Stimulated activated CD4-positive, alpha-beta T cell treated with anti-CD3 and anti-CD28 coated beads, Interleukin-2, amount 100 ng/mL, for 24 hours (primary cell): ENCODE results near the gene GALNT4.

ENCODE experiments used
- DNase-seq, 2 donors: peaks; one replicate each; pipeline ENCODE4 v3.0.0-alpha.2; 2020

Gene GALNT4

GRCh38 chr12:89492883-89493282 lies 31.7 kb downstream of the GALNT4 start:
- DNase-seq = no peak

- DNase-seq = no peak
Observed at GRCh38 chr12:89490922-89491321, 33.7 kb downstream of the GALNT4 start.

DNA sequence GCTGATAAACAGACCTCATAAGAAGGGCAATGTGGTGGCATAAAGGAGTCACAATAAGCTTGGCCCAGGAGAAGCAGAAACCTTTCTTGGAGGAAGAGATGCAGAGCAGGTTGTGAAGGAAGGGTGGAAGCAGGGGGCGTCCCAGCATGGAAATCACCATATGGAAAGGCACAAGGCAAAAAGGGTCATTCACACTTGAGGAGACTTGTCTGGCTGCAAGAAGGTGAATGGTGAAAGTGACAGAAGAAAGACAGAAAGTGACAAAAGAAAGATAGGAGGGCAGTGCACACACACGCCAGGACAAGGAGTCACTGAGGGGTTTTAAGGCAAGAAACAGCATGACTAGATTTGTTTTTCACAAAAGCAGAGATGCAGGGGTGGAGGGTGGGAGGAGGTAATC lies 38.3 kb downstream of the GALNT4 start:
- DNase-seq = no peak

DNA sequence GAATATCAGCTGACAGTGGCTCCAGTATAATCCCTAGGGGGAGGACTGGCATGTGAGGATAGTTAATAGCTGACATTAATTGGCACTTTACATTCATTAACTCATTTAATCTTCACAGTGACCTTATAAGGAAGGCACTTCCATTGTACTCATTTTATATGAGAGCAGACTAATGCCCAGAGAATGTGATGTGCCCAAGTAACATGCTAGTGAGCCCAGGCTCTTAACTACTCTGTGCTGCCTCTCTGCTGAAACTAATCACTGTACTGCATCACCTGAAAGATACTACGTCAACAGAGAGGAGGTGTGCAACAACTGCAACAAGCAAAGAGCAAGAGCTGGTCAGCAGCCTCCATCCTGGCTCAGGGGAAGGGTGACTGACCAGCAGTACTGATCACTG lies 40.1 kb downstream of the GALNT4 start:
- DNase-seq = no peak

DNA sequence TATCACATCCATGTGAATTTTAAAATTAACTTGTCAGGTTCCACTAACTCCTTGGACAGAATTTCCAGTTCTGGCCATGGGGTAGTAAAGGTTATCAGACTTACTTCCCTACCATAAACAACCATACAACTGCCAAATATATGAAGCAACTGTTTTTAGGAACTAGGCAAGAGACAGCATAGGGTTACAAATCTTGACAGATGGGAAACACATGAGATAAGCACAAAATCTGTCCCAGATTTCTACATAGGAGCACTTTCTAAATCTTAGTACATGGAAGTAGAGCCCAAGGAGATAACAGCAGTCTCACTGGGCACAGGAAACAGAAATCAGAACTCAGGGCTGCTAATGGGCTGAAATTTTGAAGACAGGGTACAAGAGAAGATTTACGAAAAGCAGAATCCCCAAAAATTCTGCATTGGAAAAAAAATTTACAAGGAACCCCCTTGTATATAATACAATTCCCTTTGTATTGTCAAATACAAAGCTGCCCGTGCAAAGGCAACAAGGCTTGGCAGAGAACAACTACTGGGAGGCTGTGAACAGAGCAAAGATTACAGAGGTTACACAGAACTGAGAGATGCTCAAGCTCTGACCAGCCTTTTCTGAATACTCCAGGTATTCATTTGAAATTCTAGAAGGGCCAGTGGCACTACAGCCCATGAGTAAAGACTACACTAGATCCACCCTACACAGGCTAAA lies 43.2 kb downstream of the GALNT4 start:
- DNase-seq = no peak

GRCh38 chr12:89479982-89480381 lies 44.6 kb downstream of the GALNT4 start:
- no peak for DNase-seq

DNA sequence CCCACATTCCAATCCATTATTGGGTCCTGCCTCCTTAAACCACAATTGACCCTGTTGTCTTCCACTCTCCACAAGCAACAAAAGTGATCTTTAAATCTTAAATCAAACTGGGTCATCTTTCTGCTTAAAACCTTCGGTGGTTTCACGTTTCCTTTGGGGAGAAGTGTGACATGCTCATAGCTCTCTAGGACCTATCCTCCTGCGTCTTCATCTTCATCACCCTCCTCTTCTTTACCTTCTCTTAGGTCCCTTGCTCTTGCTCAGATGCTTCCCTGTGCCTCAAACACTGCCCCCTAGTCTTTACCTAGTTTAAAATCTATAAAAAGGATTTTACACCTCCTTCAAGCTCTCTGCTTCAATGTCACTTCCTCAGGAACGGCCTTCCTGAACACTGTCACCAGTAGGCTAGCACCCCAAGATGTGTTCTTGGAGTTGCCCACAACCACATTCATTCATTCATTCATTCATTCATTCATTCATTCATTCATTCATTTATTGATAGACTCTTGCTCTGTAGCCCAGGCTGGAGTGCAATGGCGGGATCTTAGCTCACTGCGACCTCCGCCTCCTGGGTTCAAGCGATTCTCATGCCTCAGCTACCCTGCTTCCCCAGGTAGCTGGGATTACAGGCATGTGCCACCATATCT lies 46.8 kb downstream of the GALNT4 start:
- DNase-seq = no peak

GRCh38 chr12:89476904-89477595 lies 47.5 kb downstream of the GALNT4 start:
- DNase-seq = no peak

DNA sequence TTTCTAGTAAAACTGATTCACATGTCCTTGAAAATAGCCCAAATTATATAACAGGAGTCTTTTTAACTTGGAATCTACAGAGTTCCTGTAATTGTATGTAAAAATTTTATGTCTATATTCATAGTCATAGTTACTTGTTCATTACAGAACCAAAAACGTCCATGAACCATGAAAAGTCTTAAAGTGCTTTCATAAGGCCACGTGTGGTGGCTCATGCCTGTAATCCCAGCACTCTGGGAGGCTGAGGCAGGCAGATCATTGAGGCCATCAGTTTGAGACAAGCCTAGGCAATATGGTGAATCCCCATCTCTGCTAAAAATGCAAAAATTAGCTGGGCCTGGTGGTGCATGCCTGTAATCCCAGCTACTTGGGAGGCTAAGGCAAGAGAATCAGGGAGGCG lies 48.4 kb downstream of the GALNT4 start:
- no peak for DNase-seq

- DNase-seq = no peak
Observed at GRCh38 chr12:89475203-89475990, 49.2 kb downstream of the GALNT4 start.

GRCh38 chr12:89474615-89475014 lies 50.0 kb downstream of the GALNT4 start:
- no peak for DNase-seq
